PC-3 (cell line): Measurements from ENCODE around the gene CAMK2A.

Experiments used
- EZH2 ChIP-seq: fragments of 300-600 bp; sonication (generic); IDR thresholded peaks from one replicate; pipeline ENCODE4 v1.6.1; 2017; ENCODE audit warnings: antibody characterized with exemption, mild to moderate bottlenecking, low read length; ENCODE audit not compliant: unreplicated experiment
- EZH2phosphoT487 ChIP-seq: fragments of 300-600 bp; sonication (generic); IDR thresholded peaks from 2 replicates; pipeline ENCODE4 v1.6.1; 2018; ENCODE audit warnings: mild to moderate bottlenecking, antibody characterized with exemption, low read length, borderline replicate concordance
- TF ChIP-seq, protein P1 (sequence below): fragments of 300-600 bp; sonication (generic); conservative IDR thresholded peaks from 2 replicates; pipeline ENCODE4 v1.5.1; 2017; ENCODE audit warnings: antibody characterized with exemption, low read depth, mild to moderate bottlenecking, low read length

DNA sequence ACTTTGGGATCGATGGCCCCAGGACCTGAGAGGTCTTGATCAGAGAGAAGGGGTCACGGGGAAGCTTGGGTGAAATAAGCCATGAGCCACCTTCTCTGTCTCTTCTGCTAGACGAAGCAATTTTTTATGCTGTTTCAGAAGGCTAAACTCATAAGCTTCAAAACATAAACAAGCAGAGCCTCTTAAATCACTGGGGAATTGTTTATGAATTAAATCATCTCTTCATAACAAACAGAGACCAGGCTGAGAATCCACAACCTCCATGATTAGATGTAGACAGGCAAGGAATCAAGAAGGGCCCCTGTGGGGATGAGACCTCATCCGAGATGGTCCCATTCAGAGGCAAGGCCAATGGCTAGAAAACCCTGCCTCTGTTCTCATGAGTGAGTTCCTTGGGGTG is 46.2 kb upstream of the CAMK2A start:
- TF ChIP-seq, protein P1, sequence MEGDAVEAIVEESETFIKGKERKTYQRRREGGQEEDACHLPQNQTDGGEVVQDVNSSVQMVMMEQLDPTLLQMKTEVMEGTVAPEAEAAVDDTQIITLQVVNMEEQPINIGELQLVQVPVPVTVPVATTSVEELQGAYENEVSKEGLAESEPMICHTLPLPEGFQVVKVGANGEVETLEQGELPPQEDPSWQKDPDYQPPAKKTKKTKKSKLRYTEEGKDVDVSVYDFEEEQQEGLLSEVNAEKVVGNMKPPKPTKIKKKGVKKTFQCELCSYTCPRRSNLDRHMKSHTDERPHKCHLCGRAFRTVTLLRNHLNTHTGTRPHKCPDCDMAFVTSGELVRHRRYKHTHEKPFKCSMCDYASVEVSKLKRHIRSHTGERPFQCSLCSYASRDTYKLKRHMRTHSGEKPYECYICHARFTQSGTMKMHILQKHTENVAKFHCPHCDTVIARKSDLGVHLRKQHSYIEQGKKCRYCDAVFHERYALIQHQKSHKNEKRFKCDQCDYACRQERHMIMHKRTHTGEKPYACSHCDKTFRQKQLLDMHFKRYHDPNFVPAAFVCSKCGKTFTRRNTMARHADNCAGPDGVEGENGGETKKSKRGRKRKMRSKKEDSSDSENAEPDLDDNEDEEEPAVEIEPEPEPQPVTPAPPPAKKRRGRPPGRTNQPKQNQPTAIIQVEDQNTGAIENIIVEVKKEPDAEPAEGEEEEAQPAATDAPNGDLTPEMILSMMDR = no peak
- TF ChIP-seq EZH2phosphoT487 (no peak), EZH2 (no peak)
